CD4-positive, alpha-beta memory T cell (primary cell): ENCODE measurements around the gene ROBO3. TPM values are rescaled to one million over a fixed set of nuclear protein-coding genes. Genes with fewer than 3 reads are reported as not detected.

Experiments
- CTCF ChIA-PET: fragments of 350-600 bp; sonication (Branson Sonifier 250); formaldehyde crosslinking; loops from one replicate; lab custom pipeline; 2021; ENCODE audit warnings: inconsistent platforms; ENCODE audit not compliant: partially characterized antibody; lab: Charles Lee
- POLR2A ChIA-PET: fragments of 350-600 bp; sonication (Branson Sonifier 250); formaldehyde crosslinking; loops from one replicate; lab custom pipeline; 2021; ENCODE audit not compliant: partially characterized antibody; lab: Charles Lee
- DNase-seq, 5 donors: peaks; one replicate each; pipeline versions ENCODE4 v3.0.0 to v3.0.0-alpha.2; 2020 to 2022; ENCODE audit warnings: mixed read lengths in 1 of 5
- H3K27ac ChIP-seq: one replicate; pipeline ENCODE4 v1.7.0; 2013; ENCODE audit warnings: low read depth, low read length
- H3K27me3 ChIP-seq: 2 replicates; pipeline ENCODE4 v1.7.0; 2013; ENCODE audit warnings: mild to moderate bottlenecking, low read length, moderate library complexity; ENCODE audit not compliant: insufficient read depth
- H3K36me3 ChIP-seq: 2 replicates; pipeline ENCODE4 v1.7.0; 2013; ENCODE audit warnings: mild to moderate bottlenecking, low read length, moderate library complexity; ENCODE audit not compliant: insufficient read depth
- H3K4me1 ChIP-seq: 2 replicates; pipeline ENCODE4 v1.7.0; 2013; ENCODE audit warnings: mild to moderate bottlenecking, low read length, moderate library complexity; ENCODE audit not compliant: insufficient read depth
- H3K4me3 ChIP-seq, 2 donors: one replicate each; pipeline ENCODE4 v1.7.0; 2013; ENCODE audit warnings: low read length in 2 of 2, mild to moderate bottlenecking in 1 of 2
- H3K9me3 ChIP-seq, 2 donors: one replicate each; pipeline ENCODE4 v1.7.0; 2013; ENCODE audit warnings: low read length in 2 of 2, control low read depth in 1 of 2; ENCODE audit not compliant: control insufficient read depth in 1 of 2
- H3K27ac Mint-ChIP-seq, 7 donors: one replicate each; pipeline ENCODE4 v1.8.0; 2020 to 2021; ENCODE audit warnings: mixed read lengths in 7 of 7, mild to moderate bottlenecking in 6 of 7, inconsistent platforms in 3 of 7, moderate library complexity in 3 of 7
- H3K27me3 Mint-ChIP-seq, 2 donors: one replicate each; pipeline ENCODE4 v1.8.0; 2020 to 2021; ENCODE audit warnings: mixed read lengths in 2 of 2
- H3K36me3 Mint-ChIP-seq, 2 donors: one replicate each; pipeline ENCODE4 v1.8.0; 2020 to 2021; ENCODE audit warnings: mixed read lengths in 2 of 2, inconsistent platforms in 1 of 2, mild to moderate bottlenecking in 1 of 2
- H3K4me1 Mint-ChIP-seq, 4 donors: one replicate each; pipeline ENCODE4 v1.8.0; 2020 to 2021; ENCODE audit warnings: mixed read lengths in 4 of 4, mild to moderate bottlenecking in 1 of 4
- H3K4me3 Mint-ChIP-seq, 8 donors: one replicate each; pipeline ENCODE4 v1.8.0; 2020 to 2021; ENCODE audit warnings: mixed read lengths in 8 of 8, mild to moderate bottlenecking in 7 of 8, moderate library complexity in 6 of 8, inconsistent platforms in 3 of 8
- H3K9me3 Mint-ChIP-seq, 8 donors: one replicate each; pipeline ENCODE4 v1.8.0; 2020 to 2021; ENCODE audit warnings: mixed read lengths in 8 of 8, mild to moderate bottlenecking in 5 of 8, inconsistent platforms in 3 of 8, moderate library complexity in 1 of 8
- intact Hi-C: fragments of 100-400 bp; cut with micrococcal nuclease; formaldehyde crosslinking; loops from one replicate; pipeline ENCODE4 v1.15.1; 2023
- polyA plus RNA-seq, 2 donors: library from polyadenylated mRNA; unstranded; fragments of 300-500 nt; fragmentation: Illumina TruSeq; gene quantifications; one replicate each; pipeline ENCODE4 v1.2.3, GENCODE V29; 2021
- total RNA-seq, 2 experiments: library from RNA; stranded (reverse); gene quantifications; one replicate each; pipeline ENCODE4 v1.2.3, GENCODE V29; 2021

The ROBO3 gene
- total and polyA plus RNA-seq, 4 experiments from 2014 or later: 0.70 to 18.1 (median 9.1) TPM

- no peak overlapping the region for H3K4me3 ChIP-seq
- H3K9me3 ChIP-seq: no peaks in the 10 kb centered on the region
- no peaks in the 10 kb centered on the region for H3K4me1 ChIP-seq
- no peak overlapping the region for H3K27ac Mint-ChIP-seq
- no peaks in the 10 kb centered on the region for H3K4me1 Mint-ChIP-seq
- no peaks in the 10 kb centered on the region for H3K36me3 ChIP-seq
- H3K27ac ChIP-seq: no peak overlapping the region
- H3K4me3 Mint-ChIP-seq: no peak overlapping the region
- intact Hi-C loops: no loop called here
- peaks cover 4 to 5% of the 10 kb centered on the region in 2 donors for H3K27me3 Mint-ChIP-seq
- DNase-seq: no peak
- POLR2A ChIA-PET: no interaction called here
- no peaks in the 10 kb centered on the region for H3K9me3 Mint-ChIP-seq
- H3K27me3 ChIP-seq: no peaks in the 10 kb centered on the region
- CTCF ChIA-PET: no interaction called here
- no peaks in the 10 kb centered on the region for H3K36me3 Mint-ChIP-seq
Measured at GRCh38 chr11:124896821-124897391, 31.7 kb downstream of the ROBO3 start.

DNA sequence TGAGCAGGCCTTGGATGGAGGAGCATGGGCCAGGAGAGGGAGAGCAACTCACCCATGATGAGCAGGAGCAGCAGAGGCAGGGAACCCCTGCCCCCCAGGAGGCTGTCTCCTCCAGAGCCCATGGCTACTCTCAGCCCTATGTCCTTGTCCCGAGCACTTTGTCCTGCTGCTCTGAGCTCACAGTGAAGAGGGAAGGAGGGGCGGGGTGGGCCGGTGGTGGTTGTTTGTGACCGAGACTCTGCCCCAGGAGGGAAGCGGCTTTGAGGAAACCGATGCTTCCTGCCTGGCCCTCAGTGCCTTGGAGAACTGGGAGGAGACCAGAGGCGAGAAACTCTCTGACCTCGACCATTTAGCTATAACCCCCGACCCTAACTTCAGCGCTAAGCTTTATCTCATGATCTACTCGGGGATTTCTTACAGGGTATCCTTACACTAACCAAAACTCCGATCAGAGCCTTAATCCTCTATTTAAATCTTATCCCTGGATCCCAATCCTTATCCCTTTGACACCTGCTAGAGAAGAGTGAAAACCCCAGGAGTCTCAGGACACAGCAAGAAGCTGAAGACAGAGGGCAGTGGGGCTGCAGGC lies 32.5 kb downstream of the ROBO3 start, which contains the start of gene ROBO4:
TSS of gene ROBO4 (minus strand) at position 192 of the 589 bp plus-strand sequence. CDS start at position 122, 70 bp downstream.
- Mint-ChIP-seq H3K9me3 (no peaks in the 10 kb centered on the region), H3K27ac (peak within 1 kb of the TSS in 1 of 7 donors; percentile 70), H3K27me3 (peaks cover 3 to 4% of the 10 kb centered on the region in 2 donors), H3K36me3 (no peaks in the 10 kb centered on the region), H3K4me3 (peak within 1 kb of the TSS in 1 of 8 donors; percentile 36), H3K4me1 (no peaks in the 10 kb centered on the region)
- Histone ChIP-seq H3K27ac (no peak within 1 kb of the TSS), H3K4me3 (no peak within 1 kb of the TSS), H3K27me3 (no peaks in the 10 kb centered on the region), H3K9me3 (no peaks in the 10 kb centered on the region), H3K4me1 (no peaks in the 10 kb centered on the region), H3K36me3 (no peaks in the 10 kb centered on the region)
- CTCF ChIA-PET: interaction anchor here (1.3 kb wide), 1 partner anchor 22 kb away, joined by 4 read pairs; no protein-coding TSS in a partner anchor
- POLR2A ChIA-PET: interaction anchor here (0.8 kb wide), 1 partner anchor 56 kb away, joined by 3 read pairs; the partner anchor contains the start of gene CCDC15
- intact Hi-C loops: no loop called here
- DNase-seq: no peak

DNA sequence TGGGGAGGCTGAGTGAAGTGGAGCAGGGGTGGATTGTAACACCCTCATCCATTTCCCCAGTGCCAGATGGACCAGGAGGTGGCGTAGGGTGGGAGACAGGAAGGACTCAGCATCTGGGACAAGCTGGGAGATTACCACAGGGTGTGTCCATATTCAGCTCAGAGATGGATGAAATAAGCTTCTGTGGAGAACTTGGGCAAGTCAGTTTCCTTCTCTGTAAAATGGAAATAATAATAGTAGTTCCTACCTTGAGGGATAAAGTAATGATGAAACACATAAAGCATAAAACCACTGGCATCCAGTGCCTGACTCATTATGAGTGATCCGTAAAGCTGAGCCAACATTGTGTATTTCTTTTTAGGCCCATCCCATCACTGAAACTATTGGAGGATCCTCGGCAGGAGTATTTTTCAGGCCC lies 33.0 kb downstream of the ROBO3 start:
- Mint-ChIP-seq H3K27me3 (peaks cover 3 to 4% of the 10 kb centered on the region in 2 donors), H3K4me1 (no peaks in the 10 kb centered on the region), H3K9me3 (no peaks in the 10 kb centered on the region), H3K36me3 (no peaks in the 10 kb centered on the region), H3K27ac (peak overlapping the region in 1 of 7 donors; percentile 70), H3K4me3 (peak overlapping the region in 1 of 8 donors; percentile 36)
- Histone ChIP-seq H3K36me3 (no peaks in the 10 kb centered on the region), H3K4me1 (no peaks in the 10 kb centered on the region), H3K27me3 (no peaks in the 10 kb centered on the region), H3K4me3 (no peak overlapping the region), H3K9me3 (no peaks in the 10 kb centered on the region), H3K27ac (no peak overlapping the region)
- ChIA-PET CTCF (interaction anchor here (1.3 kb wide), 1 partner anchor 22 kb away, joined by 4 read pairs; no protein-coding TSS in a partner anchor), POLR2A (interaction anchor here (0.8 kb wide), 1 partner anchor 56 kb away, joined by 3 read pairs; the partner anchor contains the start of gene CCDC15)
- DNase-seq: no peak
- intact Hi-C loops: no loop called here

GRCh38 chr11:124898711-124899110 lies 33.5 kb downstream of the ROBO3 start:
- Histone ChIP-seq H3K27me3 (no peaks in the 10 kb centered on the region), H3K4me3 (no peak overlapping the region), H3K9me3 (no peaks in the 10 kb centered on the region), H3K36me3 (no peaks in the 10 kb centered on the region), H3K27ac (no peak overlapping the region), H3K4me1 (no peaks in the 10 kb centered on the region)
- H3K9me3 Mint-ChIP-seq: no peaks in the 10 kb centered on the region
- no peaks in the 10 kb centered on the region for H3K36me3 Mint-ChIP-seq
- H3K27ac Mint-ChIP-seq: no peak overlapping the region
- CTCF ChIA-PET: interaction anchor here (1.3 kb wide), 1 partner anchor 23 kb away, joined by 4 read pairs; no protein-coding TSS in a partner anchor
- POLR2A ChIA-PET: no interaction called here
- DNase-seq: no peak
- no peak overlapping the region for H3K4me3 Mint-ChIP-seq
- H3K4me1 Mint-ChIP-seq: no peaks in the 10 kb centered on the region
- peaks cover 3 to 4% of the 10 kb centered on the region in 2 donors for H3K27me3 Mint-ChIP-seq
- intact Hi-C loops: no loop called here

DNA sequence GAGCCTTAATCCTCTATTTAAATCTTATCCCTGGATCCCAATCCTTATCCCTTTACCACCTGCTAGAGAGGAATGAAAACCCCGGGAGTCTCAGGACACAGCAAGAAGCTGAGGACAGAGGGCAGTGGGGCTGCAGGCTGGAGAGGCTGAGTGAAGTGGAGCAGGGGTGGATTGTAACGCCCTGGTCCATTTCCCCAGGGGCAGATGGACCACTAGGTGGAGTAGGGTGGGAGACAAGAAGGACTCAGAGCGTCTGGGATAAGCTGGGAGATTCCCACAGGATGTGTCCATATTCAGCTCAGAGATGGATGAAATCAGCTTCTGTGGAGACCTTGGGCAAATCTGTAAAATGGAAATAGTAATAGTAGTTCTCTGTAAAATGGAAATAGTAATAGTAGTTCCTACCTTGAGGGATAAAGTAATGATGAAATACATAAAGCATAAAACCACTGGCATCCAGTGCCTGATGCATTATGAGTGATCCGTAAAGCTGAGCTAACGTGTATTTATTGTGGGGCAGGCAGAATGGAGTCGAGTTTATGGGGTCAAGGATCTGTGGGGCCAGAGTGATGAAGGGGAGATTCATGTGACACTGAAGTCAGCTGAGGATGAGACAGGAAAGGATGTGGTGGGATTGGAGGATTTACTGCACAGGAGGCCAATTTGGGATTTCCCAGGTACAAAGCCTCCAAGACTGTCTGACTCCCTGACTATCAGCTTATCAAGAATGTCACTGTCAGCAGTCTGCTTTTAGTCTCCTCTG lies 34.3 kb downstream of the ROBO3 start:
- no peak overlapping the region for H3K27ac ChIP-seq
- no peaks in the 10 kb centered on the region for H3K27me3 ChIP-seq
- POLR2A ChIA-PET: no interaction called here

GRCh38 chr11:124900464-124900863 lies 35.2 kb downstream of the ROBO3 start:
- no peak overlapping the region for H3K27ac Mint-ChIP-seq
- Histone ChIP-seq H3K9me3 (no peaks in the 10 kb centered on the region), H3K4me1 (no peaks in the 10 kb centered on the region), H3K4me3 (no peak overlapping the region), H3K27ac (no peak overlapping the region), H3K36me3 (no peaks in the 10 kb centered on the region), H3K27me3 (no peaks in the 10 kb centered on the region)
- H3K4me1 Mint-ChIP-seq: no peaks in the 10 kb centered on the region
- DNase-seq: no peak
- H3K36me3 Mint-ChIP-seq: no peaks in the 10 kb centered on the region
- no peaks in the 10 kb centered on the region for H3K9me3 Mint-ChIP-seq
- CTCF ChIA-PET: no interaction called here
- intact Hi-C loops: no loop called here
- POLR2A ChIA-PET: no interaction called here
- peaks cover 3 to 4% of the 10 kb centered on the region in 2 donors for H3K27me3 Mint-ChIP-seq
- no peak overlapping the region for H3K4me3 Mint-ChIP-seq

More for the DNA sequence above, 34.3 kb downstream of the ROBO3 start:
- DNase-seq: no peak
- Mint-ChIP-seq H3K27me3 (peaks cover 3 to 4% of the 10 kb centered on the region in 2 donors), H3K9me3 (no peaks in the 10 kb centered on the region), H3K4me3 (no peak overlapping the region), H3K27ac (peak overlapping the region in 1 of 7 donors; percentile 42), H3K36me3 (no peaks in the 10 kb centered on the region), H3K4me1 (no peaks in the 10 kb centered on the region)
- Histone ChIP-seq H3K4me3 (no peak overlapping the region), H3K9me3 (no peaks in the 10 kb centered on the region), H3K36me3 (no peaks in the 10 kb centered on the region), H3K4me1 (no peaks in the 10 kb centered on the region)
- CTCF ChIA-PET: no interaction called here
- intact Hi-C loops: no loop called here

GRCh38 chr11:124902616-124903015 lies 37.4 kb downstream of the ROBO3 start:
- Mint-ChIP-seq H3K9me3 (peaks cover 0 to 3% (median 0%) of the 10 kb centered on the region in 8 donors), H3K36me3 (no peaks in the 10 kb centered on the region), H3K4me3 (no peak overlapping the region), H3K4me1 (no peaks in the 10 kb centered on the region), H3K27ac (no peak overlapping the region), H3K27me3 (peaks cover 4 to 5% of the 10 kb centered on the region in 2 donors)
- POLR2A ChIA-PET: no interaction called here
- Histone ChIP-seq H3K27me3 (no peaks in the 10 kb centered on the region), H3K4me3 (no peak overlapping the region), H3K36me3 (no peaks in the 10 kb centered on the region), H3K27ac (no peak overlapping the region), H3K9me3 (no peaks in the 10 kb centered on the region), H3K4me1 (no peaks in the 10 kb centered on the region)
- CTCF ChIA-PET: no interaction called here
- DNase-seq: no peak
- intact Hi-C loops: no loop called here
